Measurements from ENCODE around the gene CIT.

DNA sequence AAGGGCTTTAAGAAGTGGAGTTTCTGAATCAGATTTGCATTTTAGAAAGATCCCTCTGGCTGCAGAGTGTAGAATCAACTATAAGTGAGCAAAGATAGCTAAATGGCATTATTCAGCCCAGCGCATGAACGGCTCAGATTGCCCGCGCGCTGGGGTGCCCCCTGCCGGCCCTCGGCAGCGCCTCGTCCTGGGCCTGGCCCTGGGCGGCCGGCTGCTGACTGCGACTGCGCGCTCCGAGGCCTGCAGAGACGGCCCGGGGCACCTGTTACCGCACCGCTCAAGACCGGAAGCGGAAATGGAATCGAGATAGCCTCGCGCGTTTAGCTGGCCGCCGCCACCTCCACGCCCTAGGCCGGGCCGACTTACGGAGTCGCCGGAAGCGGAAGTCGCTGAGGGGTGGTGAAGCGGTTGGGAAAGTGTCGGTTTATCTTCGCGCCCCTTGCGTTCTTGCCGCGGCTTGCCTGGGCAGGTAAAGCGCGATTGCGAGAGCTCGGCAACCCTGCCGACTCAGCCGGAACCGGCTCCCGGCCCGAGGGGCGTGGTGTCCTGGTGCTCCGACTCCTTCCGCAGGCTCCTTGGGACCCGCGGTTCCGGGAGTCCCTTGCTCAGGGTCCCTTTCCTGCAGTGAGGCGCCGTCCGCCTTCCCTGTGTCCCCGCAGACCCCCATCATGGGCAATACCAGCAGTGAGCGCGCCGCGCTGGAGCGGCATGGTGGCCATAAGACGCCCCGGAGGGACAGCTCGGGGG, 209.4 kb downstream of the CIT start, which contains the start of gene PRKAB1:
- TF ChIP-seq, protein P1, sequence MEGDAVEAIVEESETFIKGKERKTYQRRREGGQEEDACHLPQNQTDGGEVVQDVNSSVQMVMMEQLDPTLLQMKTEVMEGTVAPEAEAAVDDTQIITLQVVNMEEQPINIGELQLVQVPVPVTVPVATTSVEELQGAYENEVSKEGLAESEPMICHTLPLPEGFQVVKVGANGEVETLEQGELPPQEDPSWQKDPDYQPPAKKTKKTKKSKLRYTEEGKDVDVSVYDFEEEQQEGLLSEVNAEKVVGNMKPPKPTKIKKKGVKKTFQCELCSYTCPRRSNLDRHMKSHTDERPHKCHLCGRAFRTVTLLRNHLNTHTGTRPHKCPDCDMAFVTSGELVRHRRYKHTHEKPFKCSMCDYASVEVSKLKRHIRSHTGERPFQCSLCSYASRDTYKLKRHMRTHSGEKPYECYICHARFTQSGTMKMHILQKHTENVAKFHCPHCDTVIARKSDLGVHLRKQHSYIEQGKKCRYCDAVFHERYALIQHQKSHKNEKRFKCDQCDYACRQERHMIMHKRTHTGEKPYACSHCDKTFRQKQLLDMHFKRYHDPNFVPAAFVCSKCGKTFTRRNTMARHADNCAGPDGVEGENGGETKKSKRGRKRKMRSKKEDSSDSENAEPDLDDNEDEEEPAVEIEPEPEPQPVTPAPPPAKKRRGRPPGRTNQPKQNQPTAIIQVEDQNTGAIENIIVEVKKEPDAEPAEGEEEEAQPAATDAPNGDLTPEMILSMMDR (IDR thresholded peaks at IDR 0.05): peak; percentile 99
- TF ChIP-seq, protein P2, sequence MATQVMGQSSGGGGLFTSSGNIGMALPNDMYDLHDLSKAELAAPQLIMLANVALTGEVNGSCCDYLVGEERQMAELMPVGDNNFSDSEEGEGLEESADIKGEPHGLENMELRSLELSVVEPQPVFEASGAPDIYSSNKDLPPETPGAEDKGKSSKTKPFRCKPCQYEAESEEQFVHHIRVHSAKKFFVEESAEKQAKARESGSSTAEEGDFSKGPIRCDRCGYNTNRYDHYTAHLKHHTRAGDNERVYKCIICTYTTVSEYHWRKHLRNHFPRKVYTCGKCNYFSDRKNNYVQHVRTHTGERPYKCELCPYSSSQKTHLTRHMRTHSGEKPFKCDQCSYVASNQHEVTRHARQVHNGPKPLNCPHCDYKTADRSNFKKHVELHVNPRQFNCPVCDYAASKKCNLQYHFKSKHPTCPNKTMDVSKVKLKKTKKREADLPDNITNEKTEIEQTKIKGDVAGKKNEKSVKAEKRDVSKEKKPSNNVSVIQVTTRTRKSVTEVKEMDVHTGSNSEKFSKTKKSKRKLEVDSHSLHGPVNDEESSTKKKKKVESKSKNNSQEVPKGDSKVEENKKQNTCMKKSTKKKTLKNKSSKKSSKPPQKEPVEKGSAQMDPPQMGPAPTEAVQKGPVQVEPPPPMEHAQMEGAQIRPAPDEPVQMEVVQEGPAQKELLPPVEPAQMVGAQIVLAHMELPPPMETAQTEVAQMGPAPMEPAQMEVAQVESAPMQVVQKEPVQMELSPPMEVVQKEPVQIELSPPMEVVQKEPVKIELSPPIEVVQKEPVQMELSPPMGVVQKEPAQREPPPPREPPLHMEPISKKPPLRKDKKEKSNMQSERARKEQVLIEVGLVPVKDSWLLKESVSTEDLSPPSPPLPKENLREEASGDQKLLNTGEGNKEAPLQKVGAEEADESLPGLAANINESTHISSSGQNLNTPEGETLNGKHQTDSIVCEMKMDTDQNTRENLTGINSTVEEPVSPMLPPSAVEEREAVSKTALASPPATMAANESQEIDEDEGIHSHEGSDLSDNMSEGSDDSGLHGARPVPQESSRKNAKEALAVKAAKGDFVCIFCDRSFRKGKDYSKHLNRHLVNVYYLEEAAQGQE (IDR thresholded peaks at IDR 0.05; ENCODE audit: insufficient read depth in 1 of 2, low read depth in 2 of 2, low read length in 1 of 2): no peak
- TF ChIP-seq SIN3A (IDR thresholded peaks at IDR 0.05; ENCODE audit: borderline replicate concordance, insufficient read depth, low read depth, low read length): 0 out of 2 replicates have a peak, but pooled peaks have one; percentile 61
- peak; percentile 92 for TF ChIP-seq POLR2AphosphoS5 (IDR thresholded peaks at IDR 0.05; ENCODE audit: low read depth, low read length)
- TF ChIP-seq TCF7L2 (IDR thresholded peaks at IDR 0.05; ENCODE audit: low read depth, low read length): no peak; the same call in 1 of the 2 replicates
